K562 (cell line): ENCODE data around the gene TAF15. TPM values are rescaled to one million over a fixed set of nuclear protein-coding genes. Genes with fewer than 3 reads are reported as not detected.
A peak's percentile ranks its signal among the peaks of the same experiment; 100 is the strongest.

Source experiments
- ATAC-seq: fragments of 200-7000 bp; cut with Tn5 transposase; 3 replicates; pipeline ENCODE4 v1.9.1; 2020; ENCODE audit warnings: moderate library complexity
- BruUV-seq: library from RNA; stranded (reverse); fragments of 400-500 nt; replicated peaks from 2 replicates; lab custom pipeline; 2021; lab: Mats Ljungman, UMichigan
- CTCF ChIA-PET: fragments of 300-600 bp; formaldehyde crosslinking; extraction: SDS; loops from one replicate; lab custom pipeline; 2021; ENCODE audit warnings: low intra/inter-chr PET ratio; lab: Yijun Ruan, JAX
- POLR2A ChIA-PET: fragments of 300-600, 350-650 bp; sonication (Branson Sonifier 250); formaldehyde crosslinking; extraction: SDS; loops from one replicate; lab custom pipeline; 2021; ENCODE audit warnings: antibody characterized with exemption, inconsistent platforms; lab: Yijun Ruan, JAX
- DNase-seq, 4 experiments: peaks; one replicate each; pipeline versions ENCODE4 v3.0.0 to v3.0.0-alpha.2; 2011 to 2018; ENCODE audit warnings: low spot score in 3 of 4, mixed read lengths in 3 of 4; ENCODE audit errors: extremely low read depth in 1 of 4
- FAIRE-seq: peaks from 2 replicates; lab custom pipeline; 2011; peaks lifted over from hg19 to GRCh38; lab: Jason Lieb, UNC
- H2AFZ ChIP-seq: 2 replicates; pipeline ENCODE4 v1.6.0; 2011; ENCODE audit warnings: low read depth, low read length, control low read depth, inconsistent platforms
- H3K27ac ChIP-seq: fragments of 200-600 bp; 3 replicates; pipeline ENCODE4 v1.8.0; 2011; ENCODE audit warnings: low read depth, mild to moderate bottlenecking, control low read depth, inconsistent platforms, low read length, moderate library complexity, mixed read lengths; ENCODE audit errors: extremely low read depth
- H3K27me3 ChIP-seq, 2 experiments: fragments of 300-600 bp in 1 of 2; 2 replicates in 1 of 2; 3 replicates in 1 of 2; pipeline versions ENCODE4 v1.6.0 to v1.8.0; 2011; ENCODE audit warnings: inconsistent platforms in 2 of 2, low read length in 2 of 2, mild to moderate bottlenecking in 1 of 2, mixed read lengths in 1 of 2, moderate library complexity in 1 of 2; ENCODE audit not compliant: control insufficient read depth in 2 of 2, insufficient read depth in 2 of 2
- H3K36me3 ChIP-seq: fragments of 300-600 bp; 3 replicates; pipeline ENCODE4 v1.8.0; 2011; ENCODE audit warnings: mild to moderate bottlenecking, low read length, inconsistent platforms; ENCODE audit not compliant: control insufficient read depth, insufficient read depth
- H3K4me1 ChIP-seq, 2 experiments: fragments of 200-600 bp in 1 of 2; replicated peaks in 1 of 2; 2 replicates in 1 of 2; 3 replicates in 1 of 2; pipeline versions ENCODE4 v1.5.1 to v1.8.0; 2011; ENCODE audit warnings: inconsistent platforms in 2 of 2, low read length in 2 of 2, mild to moderate bottlenecking in 1 of 2, mixed read lengths in 1 of 2, moderate library complexity in 1 of 2; ENCODE audit not compliant: control insufficient read depth in 2 of 2, insufficient read depth in 2 of 2
- H3K4me2 ChIP-seq: 2 replicates; pipeline ENCODE4 v1.6.1; 2011; ENCODE audit warnings: low read length, control low read depth, inconsistent platforms, mixed read lengths; ENCODE audit not compliant: insufficient read depth
- H3K4me3 ChIP-seq: fragments of 200-600 bp; sonication (generic), shearing (Covaris generic); 2 replicates; pipeline ENCODE4 v1.5.1; 2016; ENCODE audit warnings: control low read depth, inconsistent platforms
- H3K79me2 ChIP-seq: fragments of 200-600 bp; 3 replicates; pipeline ENCODE4 v1.8.0; 2011; ENCODE audit warnings: low read length, inconsistent platforms; ENCODE audit not compliant: control insufficient read depth, insufficient read depth
- H3K9ac ChIP-seq, 2 experiments: 2 replicates each; pipeline versions ENCODE4 v1.6.0 to v1.6.1; 2011; ENCODE audit warnings: low read depth in 2 of 2, low read length in 2 of 2, control low read depth in 1 of 2, inconsistent platforms in 1 of 2, mild to moderate bottlenecking in 1 of 2, mixed read lengths in 1 of 2; ENCODE audit not compliant: insufficient read depth in 1 of 2
- H3K9me1 ChIP-seq: one replicate; pipeline ENCODE4 v1.6.0; 2011; ENCODE audit warnings: inconsistent platforms, mild to moderate bottlenecking, low read length, moderate library complexity; ENCODE audit not compliant: control insufficient read depth, insufficient read depth
- H3K9me3 ChIP-seq: replicated peaks from 2 replicates; pipeline ENCODE4 v1.5.1; 2011; ENCODE audit warnings: low read depth, low read length, inconsistent platforms; ENCODE audit not compliant: control insufficient read depth, insufficient read depth
- H4K20me1 ChIP-seq: replicated peaks from 2 replicates; pipeline ENCODE4 v1.6.1; 2011; ENCODE audit warnings: low read length, inconsistent platforms, mixed read lengths; ENCODE audit not compliant: control insufficient read depth, insufficient read depth
- ESRRA ChIP-seq: fragments of 450-650 bp; IDR thresholded peaks from 2 replicates; pipeline ENCODE4 v1.6.1; 2014; ENCODE audit warnings: low read depth, mild to moderate bottlenecking, moderate library complexity, borderline replicate concordance
- GTF2F1 ChIP-seq: IDR thresholded peaks from 2 replicates; pipeline ENCODE4 v1.6.1; 2011; ENCODE audit warnings: low read depth, low read length, improper control_type of control experiment
- NCOA1 ChIP-seq: fragments of 450-650 bp; IDR thresholded peaks from 2 replicates; pipeline ENCODE4 v1.6.1; 2016; ENCODE audit warnings: low read depth
- POLR3A ChIP-seq: IDR thresholded peaks from 2 replicates; pipeline ENCODE4 v1.6.1; 2011; ENCODE audit warnings: borderline replicate concordance, mild to moderate bottlenecking, moderate library complexity; ENCODE audit not compliant: insufficient read length, insufficient read depth; ENCODE audit errors: extremely low read depth
- RCOR1 ChIP-seq, 2 experiments: IDR thresholded peaks; 2 replicates each; pipeline ENCODE4 v1.6.1; 2012; ENCODE audit warnings: low read depth in 2 of 2, low read length in 2 of 2, borderline replicate concordance in 1 of 2, improper control_type of control experiment in 1 of 2
- RHOXF2B ChIP-seq: fragments of 250-450 bp; sonication (Bioruptor Pico); conservative IDR thresholded peaks from 2 replicates; pipeline ENCODE4 v1.5.1; 2021
- SAP30 ChIP-seq: fragments of 200-600 bp; sonication (generic); IDR thresholded peaks from 2 replicates; pipeline ENCODE4 v1.6.1; 2012; ENCODE audit warnings: borderline replicate concordance, low read depth, mild to moderate bottlenecking, moderate library complexity, low read length, control low read depth, inconsistent platforms; ENCODE audit not compliant: insufficient read depth, poor library complexity, severe bottlenecking
- TEAD1 ChIP-seq, 2 experiments: fragments of 450-650 bp in 1 of 2; sonication (generic) in 1 of 2; formaldehyde crosslinking; IDR thresholded peaks; 2 replicates each; pipeline versions ENCODE4 v1.4.0 to v1.8.0; 2020 to 2022; ENCODE audit warnings: mild to moderate bottlenecking in 2 of 2, missing genetic modification reagents in 1 of 2
- ZNF140 ChIP-seq: fragments of 250-450 bp; sonication (Bioruptor Pico); IDR thresholded peaks from 2 replicates; pipeline ENCODE4 v1.8.0; 2021; ENCODE audit warnings: moderate library complexity, mild to moderate bottlenecking, inconsistent platforms
- ZNF583 ChIP-seq: fragments of 250-450 bp; sonication (Bioruptor Pico); IDR thresholded peaks from 2 replicates; pipeline ENCODE4 v1.4.0; 2020
- WGBS: fragments of 100-300 bp; shearing (Covaris generic); methylation state at CpG from one replicate; pipeline ENCODE4 v1.1.6; 2016; ENCODE audit warnings: low coverage, mixed read lengths; ENCODE audit not compliant: insufficient coverage; ENCODE audit errors: missing lambda C conversion rate; 5-methylcytosine and 5-hydroxymethylcytosine counted together
- in situ Hi-C: fragments of 300-500 bp; cut with MboI; formaldehyde crosslinking; loops from 4 replicates; pipeline ENCODE4 v1.15.0; 2018; ENCODE audit warnings: inconsistent platforms, mixed read lengths
- intact Hi-C: fragments of 100-400 bp; cut with micrococcal nuclease; formaldehyde crosslinking; loops from 2 replicates; pipeline ENCODE4 v1.14.2; 2022
- polyA plus RNA-seq, 8 experiments: library from polyadenylated mRNA; depleted of rRNA in 4 of 8; stranded (reverse) in 5 of 8; unstranded in 3 of 8; fragments of >200 nt; fragmentation: Nextera tagmentation in 2 of 8; fragmentation: Illumina TruSeq in 1 of 8; extraction: Ambion mirVana in 2 of 8; extraction: Trizol in 1 of 8; gene quantifications; 2 replicates each; pipeline versions ENCODE4 v1.2.1 to v1.2.3, GENCODE V29; 2011 to 2014; ENCODE audit warnings: inconsistent platforms in 1 of 8, missing spikeins in 1 of 8
- total RNA-seq, 7 experiments: library from RNA; depleted of rRNA in 6 of 7; stranded (reverse); fragments of >200 nt in 6 of 7; fragmentation: Illumina TruSeq in 2 of 7; extraction: Trizol in 2 of 7; gene quantifications; 2 replicates each; pipeline versions ENCODE4 v1.2.1 to v1.2.3, GENCODE V29; 2011 to 2021; ENCODE audit warnings: low replicate concordance in 1 of 7
- TF ChIP-seq, protein P1 (sequence below): fragments of 250-450 bp; sonication (Bioruptor Pico); IDR thresholded peaks from 2 replicates; pipeline ENCODE4 v1.4.0; 2020; ENCODE audit warnings: borderline replicate concordance
- TF ChIP-seq, protein P2 (sequence below): sonication (generic); formaldehyde crosslinking; IDR thresholded peaks from 2 replicates; pipeline ENCODE4 v1.8.0; 2022; ENCODE audit warnings: mild to moderate bottlenecking, low read depth, missing genetic modification reagents

The TAF15 gene
- total and polyA plus RNA-seq, 9 of the 15 experiments (the other 6 are each of a cell fraction or from before 2014, with no cell fraction given) = 4.1 to 272 (median 56.8) TPM

DNA sequence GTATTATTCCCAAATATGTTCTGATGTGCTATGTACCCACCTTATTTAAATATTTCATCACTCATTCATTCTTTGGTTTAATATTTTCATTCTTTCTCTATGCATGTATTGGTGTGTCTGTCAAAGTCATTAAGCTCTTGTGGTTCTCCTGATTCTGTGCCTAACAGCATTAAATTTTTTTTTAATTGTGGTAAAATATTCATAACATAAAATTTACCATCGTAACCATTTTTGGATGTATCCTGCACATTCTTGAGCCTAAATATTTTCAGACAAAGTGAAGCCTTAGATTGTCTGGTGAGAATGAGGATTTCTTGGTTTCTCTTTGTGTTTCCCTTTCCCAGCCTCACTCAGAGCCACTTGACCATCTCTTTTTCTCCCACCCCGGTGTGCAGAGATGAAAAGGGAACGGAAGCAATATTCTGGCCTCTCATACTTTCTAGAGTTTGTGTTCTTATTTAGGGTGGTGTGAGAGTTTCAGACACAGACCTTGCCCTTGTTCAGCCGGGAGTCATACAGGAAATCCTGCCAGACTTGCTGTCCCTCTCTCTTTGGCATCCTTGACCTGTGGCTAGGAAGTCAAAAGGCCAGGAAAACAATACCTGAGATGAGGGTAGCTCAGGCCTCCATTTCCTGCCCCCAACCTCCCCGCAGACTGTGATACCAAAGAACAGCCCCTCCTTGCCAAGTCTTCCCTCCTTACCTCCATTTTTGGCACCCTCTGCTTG, 66.0 kb downstream of the TAF15 start:
- no peak overlapping the region for H3K27ac ChIP-seq
- intact Hi-C loops (no loop called here), in situ Hi-C loops (no loop called here)
- H3K9ac ChIP-seq = no peak overlapping the region
- no peaks in the 10 kb centered on the region for H3K79me2 ChIP-seq
- peak overlapping the region; percentile 44; the same call in 1 of the 2 replicates for H2AFZ ChIP-seq
- no peaks in the 10 kb centered on the region for H3K9me1 ChIP-seq
- no peak for TF ChIP-seq TEAD1 (CRISPR knock-in tag; IDR thresholded peaks at IDR 0.05)
- TF ChIP-seq ESRRA = no peak
- no peak for TF ChIP-seq SAP30
- no peak for TF ChIP-seq POLR3A
- TF ChIP-seq, protein P1, sequence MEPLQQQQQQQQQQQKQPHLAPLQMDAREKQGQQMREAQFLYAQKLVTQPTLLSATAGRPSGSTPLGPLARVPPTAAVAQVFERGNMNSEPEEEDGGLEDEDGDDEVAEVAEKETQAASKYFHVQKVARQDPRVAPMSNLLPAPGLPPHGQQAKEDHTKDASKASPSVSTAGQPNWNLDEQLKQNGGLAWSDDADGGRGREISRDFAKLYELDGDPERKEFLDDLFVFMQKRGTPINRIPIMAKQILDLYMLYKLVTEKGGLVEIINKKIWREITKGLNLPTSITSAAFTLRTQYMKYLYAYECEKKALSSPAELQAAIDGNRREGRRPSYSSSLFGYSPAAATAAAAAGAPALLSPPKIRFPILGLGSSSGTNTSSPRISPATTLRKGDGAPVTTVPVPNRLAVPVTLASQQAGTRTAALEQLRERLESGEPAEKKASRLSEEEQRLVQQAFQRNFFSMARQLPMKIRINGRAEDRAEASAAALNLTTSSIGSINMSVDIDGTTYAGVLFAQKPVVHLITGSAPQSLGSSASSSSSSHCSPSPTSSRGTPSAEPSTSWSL (CRISPR knock-in tag) = no peak
- TF ChIP-seq RCOR1 (IDR thresholded peaks at IDR 0.05; ENCODE audit: borderline replicate concordance in 1 of 2, low read depth in 2 of 2, low read length in 2 of 2) = no peak
- no peak for TF ChIP-seq ZNF140 (CRISPR knock-in tag)
- TF ChIP-seq RHOXF2B (CRISPR knock-in tag) = no peak
- TF ChIP-seq ZNF583 = no peak
- TF ChIP-seq NCOA1 = no peak
- no peak for TF ChIP-seq GTF2F1
- TF ChIP-seq, protein P2, sequence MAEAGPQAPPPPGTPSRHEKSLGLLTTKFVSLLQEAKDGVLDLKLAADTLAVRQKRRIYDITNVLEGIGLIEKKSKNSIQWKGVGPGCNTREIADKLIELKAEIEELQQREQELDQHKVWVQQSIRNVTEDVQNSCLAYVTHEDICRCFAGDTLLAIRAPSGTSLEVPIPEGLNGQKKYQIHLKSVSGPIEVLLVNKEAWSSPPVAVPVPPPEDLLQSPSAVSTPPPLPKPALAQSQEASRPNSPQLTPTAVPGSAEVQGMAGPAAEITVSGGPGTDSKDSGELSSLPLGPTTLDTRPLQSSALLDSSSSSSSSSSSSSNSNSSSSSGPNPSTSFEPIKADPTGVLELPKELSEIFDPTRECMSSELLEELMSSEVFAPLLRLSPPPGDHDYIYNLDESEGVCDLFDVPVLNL = no peak
- CTCF ChIA-PET = no interaction called here
- H3K4me2 ChIP-seq = no peak overlapping the region
- H3K4me3 ChIP-seq = no peak overlapping the region
- H3K27me3 ChIP-seq = no peaks in the 10 kb centered on the region
- WGBS = 24% methylated on average over 5 of the region's 5 CpGs
- FAIRE-seq (no peak), DNase-seq (no peak), ATAC-seq (no peak)
- H3K36me3 ChIP-seq = no peaks in the 10 kb centered on the region
- no peaks in the 10 kb centered on the region for H3K9me3 ChIP-seq
- no peaks in the 10 kb centered on the region for H4K20me1 ChIP-seq
- BruUV-seq = no TSS peak
- POLR2A ChIA-PET = interaction anchor here (0.5 to 2.2 kb wide), 3 partner anchors 8 to 38 kb away, joined by 3 to 7 read pairs (median 3); no protein-coding TSS in a partner anchor
- H3K4me1 ChIP-seq = peaks cover 4 to 6% of the 10 kb centered on the region in 2 experiments; a peak in 4 of 5 replicates
